Astrocyte (in vitro differentiated cells and primary cell): ENCODE data around the gene P2RY8.

ENCODE experiments used
- EZH2 ChIP-seq: IDR thresholded peaks from 2 replicates; pipeline ENCODE4 v1.6.1; 2012; ENCODE audit warnings: mild to moderate bottlenecking, low read length, inconsistent platforms; ENCODE audit not compliant: insufficient read depth
- TF ChIP-seq, protein P1 (sequence below): IDR thresholded peaks from 2 replicates; pipeline ENCODE4 v1.5.1; 2011; ENCODE audit warnings: low read depth, mild to moderate bottlenecking, inconsistent platforms, low read length, moderate library complexity; ENCODE audit not compliant: insufficient read depth

GRCh38 chrX:1506916-1507315 is 30.1 kb downstream of the P2RY8 start:
- TF ChIP-seq, protein P1, sequence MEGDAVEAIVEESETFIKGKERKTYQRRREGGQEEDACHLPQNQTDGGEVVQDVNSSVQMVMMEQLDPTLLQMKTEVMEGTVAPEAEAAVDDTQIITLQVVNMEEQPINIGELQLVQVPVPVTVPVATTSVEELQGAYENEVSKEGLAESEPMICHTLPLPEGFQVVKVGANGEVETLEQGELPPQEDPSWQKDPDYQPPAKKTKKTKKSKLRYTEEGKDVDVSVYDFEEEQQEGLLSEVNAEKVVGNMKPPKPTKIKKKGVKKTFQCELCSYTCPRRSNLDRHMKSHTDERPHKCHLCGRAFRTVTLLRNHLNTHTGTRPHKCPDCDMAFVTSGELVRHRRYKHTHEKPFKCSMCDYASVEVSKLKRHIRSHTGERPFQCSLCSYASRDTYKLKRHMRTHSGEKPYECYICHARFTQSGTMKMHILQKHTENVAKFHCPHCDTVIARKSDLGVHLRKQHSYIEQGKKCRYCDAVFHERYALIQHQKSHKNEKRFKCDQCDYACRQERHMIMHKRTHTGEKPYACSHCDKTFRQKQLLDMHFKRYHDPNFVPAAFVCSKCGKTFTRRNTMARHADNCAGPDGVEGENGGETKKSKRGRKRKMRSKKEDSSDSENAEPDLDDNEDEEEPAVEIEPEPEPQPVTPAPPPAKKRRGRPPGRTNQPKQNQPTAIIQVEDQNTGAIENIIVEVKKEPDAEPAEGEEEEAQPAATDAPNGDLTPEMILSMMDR = no peak
- TF ChIP-seq EZH2 = no peak
